GM18511 (cell line): Measurements from ENCODE around the gene C11orf58.

Experiments
- ATAC-seq: cut with Tn5 transposase; IDR thresholded peaks from one replicate; pipeline ENCODE4 v1.9.1; 2021; ENCODE audit warnings: mild to moderate bottlenecking, moderate library complexity; ENCODE audit not compliant: unreplicated experiment

The C11orf58 gene

DNA sequence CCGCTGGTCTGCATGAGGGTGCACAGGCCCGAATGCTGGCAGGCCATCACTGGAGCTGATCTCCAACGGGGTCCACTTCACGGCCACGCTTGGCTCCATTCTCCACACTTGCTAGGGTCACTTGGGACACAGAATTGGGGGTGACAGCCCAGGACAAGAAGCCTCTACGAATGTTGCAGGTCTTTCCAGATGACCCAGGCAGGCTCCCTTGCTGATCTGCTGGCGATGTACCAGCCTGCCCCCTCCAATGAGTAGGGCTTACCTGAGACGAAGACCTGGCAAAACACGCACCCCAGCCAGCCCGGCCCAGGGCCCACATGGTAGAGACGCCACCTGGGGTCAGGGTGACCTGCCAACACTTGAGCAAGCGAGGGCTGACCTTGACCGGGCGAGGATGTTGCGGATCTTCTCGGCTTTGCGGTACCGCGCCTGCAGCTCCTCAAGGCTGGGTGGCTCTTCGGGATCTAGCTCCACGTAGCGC lies 44.9 kb downstream of the C11orf58 start:
- no peak for ATAC-seq

- ATAC-seq, result no peak
Measured at GRCh38 chr11:16784097-16784496, 45.6 kb downstream of the C11orf58 start.

GRCh38 chr11:16784666-16785065 lies 46.2 kb downstream of the C11orf58 start:
- ATAC-seq, result no peak

DNA sequence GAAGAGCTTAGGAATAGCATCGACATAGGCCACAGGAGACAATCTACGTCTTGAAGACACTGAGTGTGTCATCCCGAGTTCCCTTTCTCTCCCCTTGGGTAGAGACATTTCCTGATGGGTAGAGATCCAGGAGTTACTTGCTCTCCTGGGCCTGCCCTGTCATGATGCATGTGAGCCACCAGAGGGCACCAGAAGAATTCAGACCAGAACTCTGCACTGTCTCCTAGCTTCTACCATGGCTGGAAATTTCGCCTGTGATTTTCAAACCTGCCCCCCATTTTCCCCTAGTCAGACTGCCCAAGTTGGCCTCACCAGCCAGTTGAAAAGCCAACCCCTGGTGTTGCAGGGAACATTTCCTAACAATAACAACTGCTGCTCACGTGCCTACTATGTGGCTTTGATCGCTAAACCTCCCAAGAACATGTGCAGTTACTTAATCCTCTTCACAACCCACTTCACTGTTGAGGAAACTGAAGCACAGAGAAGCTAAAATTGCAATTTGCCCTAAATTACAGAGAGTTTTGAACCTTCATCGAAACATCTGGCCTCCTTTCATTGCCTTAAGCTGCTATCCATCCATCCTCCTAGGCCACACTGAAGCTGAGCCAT lies 47.2 kb downstream of the C11orf58 start:
- peak; percentile 84 for ATAC-seq

DNA sequence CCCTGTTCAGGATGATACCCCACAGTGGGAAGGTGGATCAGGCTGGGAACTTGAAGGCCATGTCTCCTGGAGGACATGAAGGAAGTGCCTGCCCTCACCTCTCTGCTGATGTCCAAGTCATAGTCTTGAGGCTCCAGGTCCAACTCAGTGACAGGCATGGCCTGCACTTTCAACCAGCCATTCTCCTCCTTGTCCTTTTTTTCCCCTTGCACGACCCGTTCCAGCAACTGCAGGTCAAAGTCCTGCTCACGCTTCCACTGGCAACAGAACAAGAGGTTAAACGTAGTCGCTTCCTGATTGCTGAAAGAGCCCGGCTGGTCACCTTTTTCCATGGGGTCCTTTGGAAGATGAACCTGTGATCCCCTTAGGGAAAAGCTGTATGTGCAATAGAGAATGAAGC lies 47.7 kb downstream of the C11orf58 start:
- no peak for ATAC-seq

GRCh38 chr11:16787035-16787742 lies 48.7 kb downstream of the C11orf58 start:
- no peak for ATAC-seq

- ATAC-seq, result peak; percentile 79
Measured at GRCh38 chr11:16788141-16789062, 50.0 kb downstream of the C11orf58 start.

- no peak for ATAC-seq
Measured at GRCh38 chr11:16789063-16789420, 50.6 kb downstream of the C11orf58 start.

- ATAC-seq, result no peak
Measured at GRCh38 chr11:16789560-16790485, 51.4 kb downstream of the C11orf58 start.

- ATAC-seq, result no peak
Measured at GRCh38 chr11:16790486-16791190, 52.2 kb downstream of the C11orf58 start.

DNA sequence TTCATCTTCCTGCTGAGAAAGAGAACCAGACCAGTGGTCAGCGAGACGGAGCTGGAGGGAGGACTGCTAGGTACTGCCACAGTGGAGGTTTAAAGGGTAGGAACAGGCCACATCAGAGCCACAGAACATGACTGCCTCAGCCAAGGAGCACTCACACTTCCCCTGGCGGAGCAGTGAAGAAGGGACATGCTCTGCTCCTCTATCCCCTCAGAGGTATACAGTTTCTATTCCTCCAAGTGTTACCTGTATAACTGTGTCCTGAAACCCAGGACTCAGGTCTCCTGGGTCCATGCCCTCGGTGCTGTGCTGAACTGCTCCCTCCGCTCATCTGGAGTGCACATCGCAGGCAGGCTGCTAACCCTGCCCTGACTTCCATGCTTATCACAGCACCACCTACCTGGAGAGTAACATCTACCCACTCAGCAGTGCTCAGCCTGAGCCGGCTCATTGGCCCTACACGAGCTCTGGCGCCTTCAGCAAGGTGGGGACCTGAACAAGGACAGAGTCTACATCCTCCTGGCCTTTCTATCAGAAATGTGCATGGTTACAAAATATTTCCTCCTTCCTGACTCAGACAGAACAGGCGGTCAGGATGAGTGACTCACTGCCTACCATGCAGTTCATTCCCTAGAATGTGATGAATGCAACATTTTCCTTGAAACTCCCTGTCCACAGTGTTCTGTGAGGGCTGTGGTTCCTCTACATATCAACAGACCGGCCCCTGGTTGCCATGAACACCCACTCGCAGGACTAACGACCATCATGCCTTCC lies 52.9 kb downstream of the C11orf58 start:
- ATAC-seq, result no peak

GRCh38 chr11:16792426-16792825 lies 54.0 kb downstream of the C11orf58 start:
- no peak for ATAC-seq

GRCh38 chr11:16793009-16793408 lies 54.6 kb downstream of the C11orf58 start:
- ATAC-seq, result no peak

DNA sequence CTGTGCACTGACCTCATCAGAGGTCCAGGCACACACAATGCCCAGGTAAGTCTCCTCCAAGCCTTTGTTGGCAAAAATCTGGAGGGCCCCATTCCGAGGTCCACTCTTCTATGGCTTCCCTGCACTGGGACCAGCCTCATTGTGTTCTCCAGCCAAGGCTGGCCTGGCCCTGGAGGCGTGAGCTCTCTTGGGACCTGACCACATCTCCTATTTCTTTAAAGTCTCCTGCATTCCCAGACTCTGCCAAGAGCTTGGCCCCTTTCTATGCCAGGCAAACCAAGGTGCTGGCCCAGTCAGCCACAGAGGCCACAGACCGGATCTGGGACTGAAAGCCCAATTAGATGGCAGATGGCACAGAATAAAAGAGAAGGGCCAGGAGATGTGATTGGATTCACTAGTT lies 55.1 kb downstream of the C11orf58 start:
- no peak for ATAC-seq

DNA sequence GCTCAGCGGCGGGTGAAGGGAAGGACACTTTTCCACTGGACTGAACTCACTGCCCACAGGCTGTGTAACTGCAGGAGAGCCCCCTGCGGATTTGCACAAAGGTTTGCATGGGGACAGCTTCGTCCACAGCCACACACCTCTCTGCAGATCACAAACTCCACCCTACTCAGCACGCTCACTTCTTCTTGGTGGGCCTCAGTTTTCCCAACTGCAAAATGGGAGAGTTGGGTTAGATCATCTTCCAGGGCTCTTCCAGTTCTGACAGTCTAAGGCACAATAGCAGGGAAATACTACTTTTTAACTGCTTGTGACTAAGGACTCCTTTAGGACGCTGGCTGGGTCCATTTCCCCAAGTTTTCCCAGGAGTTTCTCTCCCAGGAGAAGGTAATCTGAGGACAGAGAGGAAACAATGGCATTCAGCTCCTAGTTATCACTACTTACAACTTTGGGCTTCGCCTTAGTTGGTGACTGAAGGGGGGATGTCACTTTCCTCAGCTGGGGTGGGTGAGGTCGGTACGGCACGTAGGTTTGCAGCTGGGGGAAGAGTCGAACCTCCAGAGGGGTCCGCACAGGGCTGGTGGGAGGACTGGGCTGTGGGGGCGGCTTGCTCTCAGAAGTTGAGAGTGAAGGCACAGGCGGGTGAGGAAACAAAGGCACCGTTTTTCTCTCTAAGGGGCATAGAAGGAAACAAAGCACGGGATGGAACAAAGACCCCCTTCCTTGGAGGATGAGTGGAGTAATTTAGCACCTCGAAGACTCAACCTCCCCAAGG lies 55.8 kb downstream of the C11orf58 start:
- no peak for ATAC-seq

DNA sequence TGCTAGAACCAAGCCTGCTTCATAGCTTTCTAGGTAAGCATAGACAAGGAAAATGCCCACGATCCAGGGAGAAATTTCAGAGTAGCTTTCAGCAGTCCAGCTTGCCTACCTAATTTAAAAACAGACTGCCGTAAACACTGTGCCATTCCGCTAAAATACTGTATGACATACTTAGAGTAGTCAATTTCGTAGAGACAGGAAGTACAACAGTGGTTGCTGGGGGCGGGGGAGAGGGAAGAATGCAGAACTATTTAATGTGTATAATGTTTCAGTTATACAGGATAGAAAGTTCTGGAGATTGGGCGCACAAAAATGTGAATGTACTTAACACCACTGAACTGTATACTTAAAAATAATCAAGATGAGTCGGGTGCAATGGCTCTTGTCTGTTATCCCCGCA lies 56.7 kb downstream of the C11orf58 start:
- no peak for ATAC-seq

GRCh38 chr11:16796311-16796710 lies 57.9 kb downstream of the C11orf58 start:
- ATAC-seq, result no peak

- ATAC-seq, result no peak
Measured at GRCh38 chr11:16797776-16798175, 59.3 kb downstream of the C11orf58 start.
